ENCODE results near the gene ERMARD.

Gene ERMARD

DNA sequence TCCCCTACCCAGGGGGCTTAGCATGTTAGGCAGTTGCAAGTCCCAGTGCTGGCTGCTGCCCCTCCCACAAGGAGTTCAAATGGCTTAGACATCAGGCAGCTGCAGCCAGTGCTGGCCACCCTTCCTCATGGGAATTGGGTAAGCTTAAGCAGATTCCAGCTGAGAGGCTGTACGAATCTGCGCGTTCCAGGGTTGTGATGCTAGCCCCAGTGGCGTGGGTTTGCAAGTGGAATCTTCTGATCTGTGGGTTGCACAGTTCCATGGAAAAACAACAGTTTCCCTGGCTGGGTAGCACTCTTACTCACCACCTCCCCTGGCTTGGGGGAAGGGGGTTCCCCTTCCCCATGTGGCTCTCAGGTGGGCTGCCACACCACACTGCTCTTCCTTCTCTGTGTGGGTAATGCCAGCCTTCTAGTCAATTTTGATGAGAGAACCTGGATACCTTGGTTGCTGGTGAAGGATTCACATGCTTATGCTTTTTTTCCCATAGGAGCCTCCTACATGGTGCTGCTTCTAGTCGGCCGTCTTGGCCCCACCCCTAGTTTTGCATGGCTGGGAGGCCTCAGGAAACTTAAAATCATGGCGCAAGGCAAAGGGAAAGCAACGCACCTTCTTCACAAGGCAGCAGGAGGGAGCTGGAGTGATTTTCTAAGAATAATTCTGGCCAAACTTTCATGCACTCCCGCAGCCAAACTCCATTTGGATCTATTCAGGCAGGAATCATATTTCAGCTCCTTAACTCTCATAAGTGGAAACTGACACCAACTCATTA is 13.0 kb upstream of the ERMARD start:
- DNase-seq (ENCODE audit: low read depth): no peak
- TF ChIP-seq, protein P1, sequence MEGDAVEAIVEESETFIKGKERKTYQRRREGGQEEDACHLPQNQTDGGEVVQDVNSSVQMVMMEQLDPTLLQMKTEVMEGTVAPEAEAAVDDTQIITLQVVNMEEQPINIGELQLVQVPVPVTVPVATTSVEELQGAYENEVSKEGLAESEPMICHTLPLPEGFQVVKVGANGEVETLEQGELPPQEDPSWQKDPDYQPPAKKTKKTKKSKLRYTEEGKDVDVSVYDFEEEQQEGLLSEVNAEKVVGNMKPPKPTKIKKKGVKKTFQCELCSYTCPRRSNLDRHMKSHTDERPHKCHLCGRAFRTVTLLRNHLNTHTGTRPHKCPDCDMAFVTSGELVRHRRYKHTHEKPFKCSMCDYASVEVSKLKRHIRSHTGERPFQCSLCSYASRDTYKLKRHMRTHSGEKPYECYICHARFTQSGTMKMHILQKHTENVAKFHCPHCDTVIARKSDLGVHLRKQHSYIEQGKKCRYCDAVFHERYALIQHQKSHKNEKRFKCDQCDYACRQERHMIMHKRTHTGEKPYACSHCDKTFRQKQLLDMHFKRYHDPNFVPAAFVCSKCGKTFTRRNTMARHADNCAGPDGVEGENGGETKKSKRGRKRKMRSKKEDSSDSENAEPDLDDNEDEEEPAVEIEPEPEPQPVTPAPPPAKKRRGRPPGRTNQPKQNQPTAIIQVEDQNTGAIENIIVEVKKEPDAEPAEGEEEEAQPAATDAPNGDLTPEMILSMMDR (IDR thresholded peaks at IDR 0.05; ENCODE audit: insufficient read depth, low read depth, low read length, missing control alignments): no peak

DNA sequence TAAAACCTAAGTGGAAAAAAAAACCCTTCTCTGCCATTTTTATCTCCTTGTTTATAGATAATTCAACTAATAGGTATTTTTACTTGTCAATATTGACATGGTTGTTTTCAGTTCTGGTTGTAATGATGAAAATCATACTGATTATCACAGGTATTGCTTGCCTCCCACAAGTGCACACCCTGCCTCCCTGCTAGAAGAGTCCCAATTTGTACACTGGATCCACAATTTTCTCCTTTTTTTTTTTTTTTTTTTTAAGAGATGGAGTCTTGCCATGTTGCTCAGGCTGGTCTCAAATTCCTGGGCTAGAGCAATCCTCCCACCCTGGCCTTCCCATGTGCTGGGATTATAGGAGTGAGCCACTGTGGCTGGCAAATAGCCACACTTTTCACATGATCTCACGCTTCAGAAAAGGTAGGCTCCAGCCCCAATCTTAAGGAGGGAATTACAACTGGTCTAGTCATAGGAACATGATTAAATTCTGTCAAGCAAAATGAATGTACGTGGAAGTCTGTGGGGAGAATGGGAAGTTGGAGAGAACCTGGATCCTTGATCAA is 12.4 kb upstream of the ERMARD start:
- no peak overlapping the region for H3K4me3 ChIP-seq (ENCODE audit: low read length)
- TF ChIP-seq, protein P1 (IDR thresholded peaks at IDR 0.05; ENCODE audit: insufficient read depth, low read depth, low read length, missing control alignments): no peak
- no peak for DNase-seq (ENCODE audit: low read depth)

More for the DNA sequence above, 13.0 kb upstream of the ERMARD start:
- H3K4me3 ChIP-seq (ENCODE audit: low read length): no peak overlapping the region

DNA sequence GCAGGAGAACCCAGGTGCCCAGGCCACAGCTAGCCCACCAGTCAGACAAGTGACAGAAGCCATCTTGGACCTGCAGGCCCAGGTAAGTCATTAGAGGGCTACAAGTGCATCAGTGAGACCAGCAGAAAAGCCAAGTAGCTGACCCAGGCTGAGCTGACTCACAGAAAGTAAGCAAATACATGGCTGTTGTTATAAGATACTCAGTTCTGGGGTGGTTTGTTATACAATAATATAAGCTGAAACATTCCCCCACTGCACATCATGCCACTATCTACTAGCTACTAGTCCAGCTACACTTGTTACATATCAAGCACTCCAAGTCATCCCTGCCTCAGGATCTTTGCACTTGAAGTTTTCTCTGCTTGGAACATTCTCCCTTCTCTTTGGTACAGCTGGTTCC is 10.1 kb upstream of the ERMARD start:
- no peak for DNase-seq (ENCODE audit: low read depth)
- no peak overlapping the region for H3K4me3 ChIP-seq (ENCODE audit: low read length)
- TF ChIP-seq, protein P1 (IDR thresholded peaks at IDR 0.05; ENCODE audit: insufficient read depth, low read depth, low read length, missing control alignments): no peak

DNA sequence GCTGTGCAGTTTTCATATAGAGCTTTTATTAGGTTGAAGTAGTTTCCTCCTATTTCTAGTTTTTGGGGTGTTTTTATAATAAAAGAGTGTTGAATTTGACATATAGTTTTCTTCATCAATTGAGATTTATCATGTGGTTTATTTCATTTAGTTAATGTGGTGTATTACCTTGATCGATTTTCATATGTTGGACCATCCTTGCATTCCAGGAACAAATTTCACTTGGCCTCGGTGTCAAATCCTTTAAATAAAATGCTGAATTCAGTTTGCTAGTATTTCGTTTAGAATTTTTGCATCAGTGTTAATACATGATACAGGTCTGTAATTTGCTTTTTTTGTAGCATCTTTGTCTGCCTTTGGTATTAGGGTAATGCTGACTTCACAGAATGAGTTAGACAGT is 6.0 kb upstream of the ERMARD start:
- DNase-seq (ENCODE audit: low read depth): no peak
- H3K4me3 ChIP-seq (ENCODE audit: low read length): no peak overlapping the region
- TF ChIP-seq, protein P1 (IDR thresholded peaks at IDR 0.05; ENCODE audit: insufficient read depth, low read depth, low read length, missing control alignments): no peak

DNA sequence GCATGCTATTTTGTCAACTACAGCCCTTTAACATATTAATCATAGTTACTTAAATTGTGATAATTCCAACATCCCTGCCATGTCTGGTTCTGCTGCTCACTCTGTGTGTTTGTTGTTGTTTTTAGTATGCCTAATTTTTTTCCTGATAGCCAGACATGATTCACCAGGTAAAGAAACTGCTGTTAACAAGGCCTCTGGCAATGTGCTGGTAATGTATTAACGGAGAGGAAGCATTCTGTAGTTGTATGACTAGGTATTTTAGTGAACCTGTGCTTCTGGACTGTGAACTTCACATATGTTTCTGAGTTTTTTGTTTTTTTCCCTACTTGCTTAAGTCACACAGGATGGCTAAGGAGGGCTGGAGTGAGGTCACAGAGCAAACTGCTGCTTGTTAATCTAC is 4.9 kb upstream of the ERMARD start:
- no peak overlapping the region for H3K4me3 ChIP-seq (ENCODE audit: low read length)
- TF ChIP-seq, protein P1 (IDR thresholded peaks at IDR 0.05; ENCODE audit: insufficient read depth, low read depth, low read length, missing control alignments): no peak
- DNase-seq (ENCODE audit: low read depth): peak; percentile 66

DNA sequence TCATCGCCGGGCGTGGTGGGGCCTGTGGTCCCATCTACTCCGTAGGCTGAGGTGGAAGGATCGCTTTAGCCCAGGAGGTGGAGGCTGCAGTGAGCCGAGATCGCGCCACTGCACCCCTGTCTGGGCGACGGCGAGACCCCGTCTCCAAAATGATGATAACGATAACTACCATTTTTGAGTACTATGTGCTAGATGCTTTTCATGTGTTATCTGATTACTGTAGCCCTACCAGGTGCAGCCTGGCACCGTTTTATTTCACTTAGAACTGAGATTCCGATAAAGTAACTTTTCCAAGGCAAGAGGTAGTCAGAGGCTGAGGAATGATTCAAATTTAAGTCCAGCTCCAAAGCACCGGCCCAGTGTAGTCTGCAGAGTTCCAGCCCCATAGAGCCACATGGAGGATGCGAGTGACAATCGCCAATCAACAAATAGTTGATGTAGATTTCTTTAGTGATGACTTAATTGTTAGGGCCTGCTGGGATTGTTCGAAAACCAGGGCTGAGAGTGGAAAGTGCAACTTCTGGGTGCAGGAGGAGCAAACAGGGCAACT is 727 bp downstream of the ERMARD start:
- H3K4me3 ChIP-seq (ENCODE audit: low read length): peak overlapping the region; percentile 96
- DNase-seq (ENCODE audit: low read depth): no peak
- TF ChIP-seq, protein P1 (IDR thresholded peaks at IDR 0.05; ENCODE audit: insufficient read depth, low read depth, low read length, missing control alignments): no peak
